Skeletal muscle satellite cell (primary cell): Measurements from ENCODE around the gene IL20.

ENCODE experiments used
- H3K27me3 ChIP-seq: 2 replicates; pipeline ENCODE4 v1.7.0; 2013; ENCODE audit warnings: low read length; ENCODE audit not compliant: control insufficient read depth, insufficient read depth
- H3K36me3 ChIP-seq: 2 replicates; pipeline ENCODE4 v1.7.0; 2013; ENCODE audit warnings: mild to moderate bottlenecking, control low read depth, low read length; ENCODE audit not compliant: insufficient read depth
- H3K4me1 ChIP-seq: 2 replicates; pipeline ENCODE4 v1.7.0; 2013; ENCODE audit warnings: low read length; ENCODE audit not compliant: control insufficient read depth, insufficient read depth
- H3K4me2 ChIP-seq: 2 replicates; pipeline ENCODE4 v1.7.0; 2013; ENCODE audit warnings: mild to moderate bottlenecking, low read length
- H3K4me3 ChIP-seq: 2 replicates; pipeline ENCODE4 v1.7.0; 2013; ENCODE audit warnings: low read length
- H3K9ac ChIP-seq: 2 replicates; pipeline ENCODE4 v1.7.0; 2013; ENCODE audit warnings: mild to moderate bottlenecking, low read depth, low read length, moderate library complexity
- H3K9me3 ChIP-seq: replicated peaks from 2 replicates; pipeline ENCODE4 v1.7.0; 2013; ENCODE audit warnings: mild to moderate bottlenecking, control low read depth, low read length

Gene IL20

DNA sequence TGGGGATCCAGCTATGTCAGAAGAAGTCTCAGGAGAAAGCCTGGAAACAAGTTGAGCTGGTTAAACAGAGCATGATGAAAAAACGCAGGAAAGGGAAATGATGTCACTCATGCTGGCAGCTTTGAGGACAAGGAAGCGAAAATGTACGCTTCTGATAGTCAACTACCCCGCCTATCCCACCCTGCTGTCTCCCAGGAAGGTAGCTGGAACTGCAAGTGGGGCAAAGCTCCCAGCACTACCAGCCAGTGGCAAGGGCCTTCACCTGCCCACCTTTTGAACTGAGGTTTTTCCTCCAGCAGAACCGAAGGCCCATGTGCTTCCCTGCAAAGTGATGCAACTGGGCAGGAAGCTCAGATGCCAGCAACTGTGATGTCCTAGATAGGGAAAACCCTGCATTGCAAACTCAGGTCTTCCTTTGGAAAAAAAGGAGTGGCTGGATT is 6.3 kb upstream of the IL20 start:
- no peak overlapping the region for H3K4me3 ChIP-seq

DNA sequence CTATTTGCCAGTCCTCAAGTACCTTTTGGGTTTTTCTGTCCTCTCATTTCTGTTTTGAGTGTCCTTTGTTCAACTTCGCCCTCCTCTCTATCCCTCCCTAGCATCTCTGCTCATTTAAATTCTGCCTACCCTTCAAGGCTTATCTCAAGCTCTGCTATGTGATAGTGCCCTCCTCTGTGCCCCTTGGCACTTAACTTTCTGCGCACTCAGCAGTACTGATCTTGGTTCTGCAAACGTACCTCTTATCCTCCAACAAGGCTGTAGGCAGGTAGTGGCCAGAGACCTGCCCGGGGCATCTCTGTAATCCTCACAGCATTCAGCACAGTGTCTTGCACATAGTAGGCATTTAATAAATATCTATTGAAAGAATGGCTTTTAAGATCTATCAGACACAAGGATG is 5.3 kb upstream of the IL20 start:
- Histone ChIP-seq H3K4me1 (no peaks in the 10 kb centered on the region), H3K4me3 (no peak overlapping the region), H3K36me3 (no peaks in the 10 kb centered on the region), H3K9me3 (no peaks in the 10 kb centered on the region), H3K27me3 (peaks cover 45% of the 10 kb centered on the region), H3K4me2 (no peak overlapping the region), H3K9ac (no peak overlapping the region)

More for the DNA sequence above, 6.3 kb upstream of the IL20 start:
- Histone ChIP-seq H3K27me3 (peaks cover 45% of the 10 kb centered on the region), H3K4me1 (no peaks in the 10 kb centered on the region), H3K9me3 (no peaks in the 10 kb centered on the region), H3K36me3 (no peaks in the 10 kb centered on the region), H3K9ac (no peak overlapping the region), H3K4me2 (no peak overlapping the region)

DNA sequence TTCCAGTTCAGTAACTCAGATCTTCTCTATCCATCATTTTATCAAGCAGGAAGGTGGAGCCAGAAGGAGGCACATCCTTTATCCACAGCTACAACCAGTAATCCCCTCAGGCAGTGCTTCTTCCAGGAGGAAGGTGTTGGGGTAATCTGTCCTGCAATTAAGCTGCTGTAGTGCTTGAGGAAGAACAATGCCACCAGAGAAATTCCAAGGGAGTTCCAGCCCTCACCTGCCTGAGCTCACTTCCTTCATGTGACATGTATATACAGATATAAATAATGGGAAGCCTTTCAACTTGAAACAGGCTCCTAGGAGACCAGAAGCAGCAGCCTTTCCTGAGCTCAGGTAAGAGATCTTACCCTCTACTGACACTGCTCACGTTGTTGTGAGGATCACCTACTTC is 2.2 kb upstream of the IL20 start:
- Histone ChIP-seq H3K4me2 (no peak overlapping the region), H3K9me3 (no peaks in the 10 kb centered on the region), H3K4me1 (no peaks in the 10 kb centered on the region), H3K27me3 (peaks cover 39% of the 10 kb centered on the region), H3K9ac (no peak overlapping the region), H3K36me3 (no peaks in the 10 kb centered on the region), H3K4me3 (no peak overlapping the region)

DNA sequence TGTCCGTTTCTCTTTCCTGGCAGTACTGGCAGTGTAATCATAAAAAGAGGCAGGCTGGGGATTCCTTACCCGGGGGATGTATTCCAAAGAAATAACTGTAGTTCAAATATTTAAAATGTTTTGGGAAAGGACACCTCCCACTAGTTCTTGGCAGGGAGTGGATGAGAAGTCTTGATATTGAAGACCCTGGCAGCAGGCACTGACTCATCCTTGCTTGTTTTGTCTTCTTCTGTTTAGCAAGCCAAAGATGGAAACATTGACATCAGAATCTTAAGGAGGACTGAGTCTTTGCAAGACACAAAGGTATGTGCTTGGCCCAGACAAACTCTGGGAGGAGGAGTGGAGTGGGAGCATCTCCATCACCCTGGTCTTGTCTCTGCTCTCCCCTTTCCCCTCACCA is 639 bp downstream of the IL20 start:
- Histone ChIP-seq H3K4me2 (no peak overlapping the region), H3K4me3 (no peak overlapping the region), H3K9ac (no peak overlapping the region), H3K4me1 (no peaks in the 10 kb centered on the region), H3K36me3 (no peaks in the 10 kb centered on the region), H3K27me3 (peaks cover 32% of the 10 kb centered on the region), H3K9me3 (no peaks in the 10 kb centered on the region)

DNA sequence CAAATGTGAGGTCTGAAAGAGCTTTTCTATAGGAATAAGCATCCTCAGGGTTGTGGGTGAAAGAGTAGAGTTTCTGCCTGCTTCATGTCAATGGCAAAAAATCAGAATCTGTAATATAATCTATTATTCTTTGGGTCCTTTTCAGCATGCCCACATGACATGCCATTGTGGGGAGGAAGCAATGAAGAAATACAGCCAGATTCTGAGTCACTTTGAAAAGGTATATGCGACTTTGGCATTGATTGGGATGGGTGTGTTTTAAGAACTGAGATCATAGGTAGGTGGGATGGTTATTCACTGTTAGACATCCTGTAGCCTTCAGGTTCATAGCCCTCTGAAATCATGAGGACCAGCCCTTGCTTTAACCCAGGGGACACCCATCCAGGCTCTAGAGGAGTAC is 1.8 kb downstream of the IL20 start:
- H3K9ac ChIP-seq = no peak overlapping the region
- no peaks in the 10 kb centered on the region for H3K36me3 ChIP-seq
- no peaks in the 10 kb centered on the region for H3K9me3 ChIP-seq
- no peak overlapping the region for H3K4me3 ChIP-seq
- peaks cover 32% of the 10 kb centered on the region for H3K27me3 ChIP-seq
- no peak overlapping the region for H3K4me2 ChIP-seq
- H3K4me1 ChIP-seq = no peaks in the 10 kb centered on the region

DNA sequence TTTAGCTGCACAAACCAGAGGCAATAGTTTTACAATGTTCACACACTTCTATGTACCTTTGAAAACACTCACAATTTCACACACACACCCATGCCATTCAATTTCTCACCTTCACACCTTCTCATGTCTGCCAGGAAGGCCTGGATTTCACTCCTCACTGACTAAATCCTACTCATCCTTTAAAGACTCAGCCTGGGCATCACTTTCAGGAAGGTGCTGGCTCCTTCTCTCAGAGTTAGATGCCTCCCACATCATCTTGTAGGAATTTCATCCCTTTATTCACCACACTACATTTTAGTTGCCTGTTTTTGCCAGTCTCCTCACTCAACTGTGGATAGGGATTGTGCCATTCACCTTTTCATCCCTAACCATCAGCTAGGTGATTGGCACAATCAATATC is 2.3 kb downstream of the IL20 start:
- no peaks in the 10 kb centered on the region for H3K4me1 ChIP-seq
- H3K27me3 ChIP-seq = peaks cover 31% of the 10 kb centered on the region
- H3K4me2 ChIP-seq = no peak overlapping the region
- H3K4me3 ChIP-seq = no peak overlapping the region
- no peak overlapping the region for H3K9ac ChIP-seq
- H3K36me3 ChIP-seq = no peaks in the 10 kb centered on the region
- no peaks in the 10 kb centered on the region for H3K9me3 ChIP-seq

DNA sequence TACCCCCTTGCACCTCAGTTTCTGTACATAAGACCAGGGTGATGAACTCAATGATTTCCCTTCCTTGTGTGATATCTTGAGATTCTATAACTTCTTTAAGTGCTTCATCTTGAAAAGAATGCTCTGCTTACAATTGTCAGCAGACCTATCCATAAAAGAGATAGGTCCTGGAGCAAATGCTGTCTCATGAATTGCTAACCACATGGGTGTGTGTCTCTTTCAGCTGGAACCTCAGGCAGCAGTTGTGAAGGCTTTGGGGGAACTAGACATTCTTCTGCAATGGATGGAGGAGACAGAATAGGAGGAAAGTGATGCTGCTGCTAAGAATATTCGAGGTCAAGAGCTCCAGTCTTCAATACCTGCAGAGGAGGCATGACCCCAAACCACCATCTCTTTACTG is 2.8 kb downstream of the IL20 start:
- H3K9ac ChIP-seq = no peak overlapping the region
- H3K9me3 ChIP-seq = no peaks in the 10 kb centered on the region
- H3K4me3 ChIP-seq = no peak overlapping the region
- H3K4me1 ChIP-seq = no peaks in the 10 kb centered on the region
- H3K4me2 ChIP-seq = no peak overlapping the region
- H3K36me3 ChIP-seq = no peaks in the 10 kb centered on the region
- H3K27me3 ChIP-seq = peaks cover 26% of the 10 kb centered on the region

DNA sequence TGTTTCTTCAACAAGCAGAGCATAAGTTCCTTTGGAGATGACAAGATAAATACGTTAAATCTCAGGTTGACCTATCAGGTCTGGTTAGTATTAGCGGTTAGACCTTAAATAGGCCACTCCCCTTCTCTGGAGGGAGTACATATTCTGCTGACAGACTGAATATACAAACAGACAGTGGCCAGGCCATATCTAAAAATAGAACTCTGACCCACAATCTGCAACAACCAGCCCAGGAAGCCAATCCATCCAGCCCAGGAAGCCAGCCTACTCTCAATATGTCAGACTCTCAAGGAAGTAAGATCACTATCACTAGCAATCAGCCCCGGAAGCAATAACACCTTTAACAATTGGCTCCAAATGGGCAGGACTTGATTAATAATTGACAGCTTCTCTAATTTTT is 6.7 kb downstream of the IL20 start:
- Histone ChIP-seq H3K4me3 (no peak overlapping the region), H3K4me1 (no peaks in the 10 kb centered on the region)

DNA sequence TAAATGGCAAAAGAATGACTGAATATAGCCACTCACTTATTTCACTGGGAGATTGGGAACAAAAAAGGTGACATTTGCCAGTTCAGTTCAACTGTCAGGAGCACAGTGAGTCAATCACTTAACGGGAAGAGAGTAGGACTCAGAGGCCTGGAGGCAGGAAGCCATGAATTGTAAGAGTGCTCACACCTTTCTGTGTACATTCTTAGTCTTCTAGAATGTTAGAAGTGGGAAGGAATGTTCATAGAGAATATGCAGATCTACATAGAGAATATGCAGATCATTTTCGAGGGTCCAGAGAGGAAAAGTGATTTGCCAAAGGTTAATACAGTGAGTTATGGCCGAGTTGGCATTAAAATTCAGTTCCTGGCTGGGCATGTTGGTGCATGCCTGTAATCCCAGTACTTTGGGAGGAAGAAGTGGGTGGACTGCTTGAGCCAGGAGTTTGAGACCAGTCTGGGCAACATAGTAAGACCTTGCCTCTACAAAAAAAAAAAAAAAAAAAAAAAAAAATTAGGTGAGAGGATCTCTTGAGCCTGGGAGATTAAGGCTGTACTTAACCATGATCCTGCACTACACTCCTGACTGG is 8.3 kb downstream of the IL20 start:
- peaks cover 10% of the 10 kb centered on the region for H3K27me3 ChIP-seq
- no peaks in the 10 kb centered on the region for H3K36me3 ChIP-seq
- H3K4me1 ChIP-seq = no peaks in the 10 kb centered on the region
- H3K4me2 ChIP-seq = no peak overlapping the region
- H3K9me3 ChIP-seq = peaks cover 7% of the 10 kb centered on the region
- no peak overlapping the region for H3K4me3 ChIP-seq
- H3K9ac ChIP-seq = no peak overlapping the region

More for the DNA sequence above, 6.7 kb downstream of the IL20 start:
- Histone ChIP-seq H3K4me2 (no peak overlapping the region), H3K9ac (no peak overlapping the region), H3K9me3 (no peaks in the 10 kb centered on the region), H3K36me3 (no peaks in the 10 kb centered on the region), H3K27me3 (peaks cover 20% of the 10 kb centered on the region)

DNA sequence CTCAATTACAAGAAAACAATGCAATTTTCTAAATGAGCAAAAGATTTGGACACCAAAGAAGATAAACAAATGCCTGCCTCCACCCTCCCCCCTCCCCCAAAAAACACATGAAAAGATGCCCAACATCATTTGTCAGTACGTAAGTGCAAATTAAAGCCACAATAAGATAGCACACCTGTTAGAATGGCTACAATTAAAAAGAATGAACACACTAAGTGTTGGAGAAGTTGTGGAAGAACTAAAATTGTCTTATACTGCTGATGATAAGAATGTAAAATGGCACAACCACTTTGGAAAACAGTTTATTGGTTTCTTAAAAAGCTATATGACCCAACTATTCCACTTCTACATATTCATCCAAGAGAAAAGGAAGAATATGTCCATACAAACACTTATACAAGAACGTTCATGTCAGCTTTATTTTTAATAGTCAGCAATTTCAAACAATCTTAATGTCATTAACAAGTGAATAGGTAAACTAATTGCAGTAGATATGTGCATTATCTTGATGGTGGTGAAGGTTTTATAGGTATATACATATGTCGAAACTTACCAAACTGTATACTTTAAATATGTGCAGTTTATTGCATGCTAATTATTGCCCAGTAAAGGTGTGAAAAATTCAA is 10.4 kb downstream of the IL20 start:
- Histone ChIP-seq H3K4me1 (no peaks in the 10 kb centered on the region), H3K4me3 (no peak overlapping the region), H3K36me3 (no peaks in the 10 kb centered on the region), H3K27me3 (no peaks in the 10 kb centered on the region), H3K9ac (no peak overlapping the region), H3K4me2 (no peak overlapping the region), H3K9me3 (peaks cover 7% of the 10 kb centered on the region)

DNA sequence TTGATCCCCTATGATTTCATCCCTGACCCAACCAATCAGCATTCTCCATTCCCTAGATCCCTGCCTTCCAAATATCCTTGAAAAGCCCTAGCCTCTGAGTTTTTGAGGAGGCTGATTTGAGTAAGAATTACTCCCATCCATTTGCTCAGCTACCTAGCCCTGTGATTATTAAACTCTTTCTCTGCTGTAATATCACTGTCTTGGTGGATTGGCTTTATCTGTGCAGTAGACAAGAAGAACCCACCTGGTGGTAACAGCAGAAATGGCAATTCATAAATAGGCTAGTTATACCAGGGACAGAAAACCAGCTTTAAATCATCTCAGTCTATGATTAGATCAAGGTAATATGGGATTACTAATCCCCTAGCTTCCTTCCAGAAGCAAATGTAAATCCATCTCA is 13.0 kb downstream of the IL20 start:
- Histone ChIP-seq H3K4me2 (no peak overlapping the region), H3K36me3 (no peaks in the 10 kb centered on the region), H3K27me3 (no peaks in the 10 kb centered on the region), H3K9ac (no peak overlapping the region), H3K4me1 (no peaks in the 10 kb centered on the region), H3K4me3 (no peak overlapping the region), H3K9me3 (peaks cover 7% of the 10 kb centered on the region)

DNA sequence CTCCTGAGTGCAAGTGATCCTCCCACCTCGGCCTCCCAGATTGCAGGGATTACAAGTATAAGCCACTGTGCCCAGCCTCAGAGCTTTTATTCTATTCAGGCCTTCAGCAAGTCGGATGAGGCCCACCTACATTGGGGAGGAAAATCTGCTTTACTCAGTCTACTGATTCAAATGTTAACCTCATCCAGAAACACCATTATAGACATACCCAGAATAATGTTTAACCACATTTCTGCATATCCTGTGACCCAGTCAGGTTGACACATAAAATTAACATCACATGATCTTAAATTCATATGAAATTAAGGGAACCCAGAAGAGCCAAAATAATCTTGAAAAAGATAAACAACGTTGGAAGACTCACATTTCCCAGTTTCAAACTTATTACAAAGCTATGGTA is 14.9 kb downstream of the IL20 start:
- Histone ChIP-seq H3K36me3 (no peaks in the 10 kb centered on the region), H3K9me3 (peaks cover 7% of the 10 kb centered on the region), H3K4me3 (no peak overlapping the region), H3K9ac (no peak overlapping the region), H3K27me3 (no peaks in the 10 kb centered on the region), H3K4me2 (no peak overlapping the region), H3K4me1 (no peaks in the 10 kb centered on the region)
